DMS53 (cell line): ENCODE results near the gene ZNF598.

Experiments used
- DNase-seq: peaks from one replicate; lab custom pipeline; 2025; lab: John Stamatoyannopoulos, UW

Gene ZNF598

GRCh38 chr16:2006317-2006716, 3.3 kb downstream of the ZNF598 start:
- DNase-seq = no peak

GRCh38 chr16:2005646-2006045, 4.0 kb downstream of the ZNF598 start:
- no peak for DNase-seq

DNA sequence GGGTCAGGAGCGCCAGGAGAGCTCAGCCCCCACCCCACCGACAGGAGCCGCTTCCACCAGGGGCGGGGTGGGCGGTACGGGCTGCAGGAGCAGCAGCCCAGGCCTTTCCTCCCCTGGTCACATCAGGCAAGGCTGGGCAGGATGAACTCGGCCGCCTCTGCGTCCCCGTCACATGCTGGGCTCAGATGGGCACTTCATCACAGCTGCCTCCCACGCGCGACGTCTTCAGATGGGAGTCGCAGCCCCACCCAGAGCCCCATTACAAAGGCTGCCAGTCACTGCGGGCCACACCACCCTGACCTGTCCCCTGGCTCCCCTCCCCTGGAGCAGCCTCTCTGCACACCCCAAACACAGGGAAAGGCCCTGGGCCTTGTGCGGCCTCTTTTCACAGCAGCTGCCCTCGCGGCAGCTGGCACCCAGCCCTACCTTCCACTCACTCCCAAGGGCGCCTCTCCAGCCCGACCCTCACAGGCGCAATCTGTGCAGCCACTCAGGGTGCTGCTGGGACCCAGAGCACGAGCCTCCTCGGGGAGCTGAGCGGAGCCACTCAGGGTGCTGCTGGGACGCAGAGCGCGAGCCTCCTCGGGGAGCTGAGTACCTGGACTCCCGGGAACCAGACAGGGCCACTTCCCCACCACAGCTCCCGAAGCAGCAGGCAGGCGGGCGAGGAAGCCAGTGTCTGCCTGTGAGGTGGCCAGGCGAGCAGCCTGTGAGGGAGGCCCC, 4.7 kb downstream of the ZNF598 start:
- DNase-seq = peak; percentile 45

DNA sequence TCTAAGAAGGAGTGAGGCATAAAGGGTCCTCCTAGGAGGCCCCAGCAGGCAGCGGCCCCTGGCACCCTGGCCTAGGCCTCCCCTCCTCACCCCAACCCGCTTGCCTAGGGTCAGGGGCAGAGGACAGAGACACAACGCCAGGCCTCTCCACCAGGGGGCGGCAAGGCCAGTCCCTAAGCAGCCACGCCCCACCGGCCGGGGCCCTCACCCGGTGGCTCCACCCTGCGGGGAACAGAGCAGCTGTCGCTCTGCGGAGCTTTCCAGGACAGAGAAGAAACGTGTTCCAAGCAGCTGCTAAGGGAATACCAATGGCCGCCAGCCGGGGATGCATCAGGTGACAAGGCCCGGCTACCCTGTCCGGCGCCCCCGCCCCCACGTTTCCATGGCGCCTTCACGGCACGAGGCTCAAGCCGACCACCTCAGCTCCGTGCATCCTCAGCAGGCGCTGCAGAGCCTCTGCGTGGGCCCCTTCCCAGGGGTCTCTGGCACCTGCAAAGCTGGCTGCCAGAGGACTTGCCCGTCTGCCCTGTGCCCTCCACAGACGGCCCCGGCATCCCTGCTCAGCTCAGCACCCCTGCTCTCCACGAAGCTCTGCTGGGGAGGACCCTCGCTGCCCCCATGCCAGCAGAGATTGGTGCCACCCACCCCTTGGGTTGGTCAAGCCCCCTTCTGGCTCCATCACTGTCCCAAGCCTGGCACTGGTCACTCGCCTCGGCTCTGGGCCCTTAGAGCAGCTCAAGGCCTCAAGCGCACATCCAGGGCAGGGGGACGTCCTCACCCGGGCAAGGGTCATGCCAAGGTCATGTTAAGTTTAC, 5.6 kb downstream of the ZNF598 start:
- peak; percentile 97 for DNase-seq

GRCh38 chr16:2003231-2003826, 6.3 kb downstream of the ZNF598 start:
- no peak for DNase-seq

GRCh38 chr16:2002406-2003230, 7.0 kb downstream of the ZNF598 start:
- DNase-seq = no peak

- DNase-seq = no peak
Measured at GRCh38 chr16:2001456-2002355, 7.9 kb downstream of the ZNF598 start.

- DNase-seq = no peak
Measured at GRCh38 chr16:2001035-2001434, 8.6 kb downstream of the ZNF598 start.

DNA sequence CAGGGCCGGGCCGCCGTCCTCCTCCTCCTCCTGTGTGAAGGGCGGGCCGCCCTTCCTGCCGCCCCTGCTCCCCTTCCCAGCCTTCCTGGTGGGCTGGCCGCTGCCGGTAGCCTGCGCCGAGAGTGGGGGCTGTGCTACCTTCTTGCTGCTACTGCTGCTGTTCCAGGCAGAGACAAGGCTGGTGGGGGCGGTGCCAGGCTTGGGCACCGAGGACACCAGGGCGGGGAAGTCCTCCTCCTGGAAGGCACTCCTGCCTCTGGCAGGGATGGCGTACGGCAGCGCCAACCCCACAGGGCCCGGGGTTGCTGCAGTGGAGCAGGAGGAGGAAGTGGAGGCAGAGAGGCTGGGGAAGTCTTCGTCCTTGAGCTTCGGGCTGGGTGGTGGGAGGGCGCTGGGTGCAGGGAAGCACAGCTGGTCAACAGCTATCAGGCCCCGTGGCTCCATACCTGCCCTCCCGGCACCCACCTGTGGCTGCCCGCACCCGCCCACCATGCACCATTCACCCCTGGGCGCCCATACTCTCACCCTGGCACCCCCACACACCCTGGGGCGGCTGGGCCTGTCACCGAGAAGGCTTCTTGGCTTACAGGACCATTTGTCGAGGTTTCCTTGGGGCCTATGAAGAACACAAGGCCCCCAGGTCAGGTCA, 9.6 kb downstream of the ZNF598 start:
- no peak for DNase-seq

DNA sequence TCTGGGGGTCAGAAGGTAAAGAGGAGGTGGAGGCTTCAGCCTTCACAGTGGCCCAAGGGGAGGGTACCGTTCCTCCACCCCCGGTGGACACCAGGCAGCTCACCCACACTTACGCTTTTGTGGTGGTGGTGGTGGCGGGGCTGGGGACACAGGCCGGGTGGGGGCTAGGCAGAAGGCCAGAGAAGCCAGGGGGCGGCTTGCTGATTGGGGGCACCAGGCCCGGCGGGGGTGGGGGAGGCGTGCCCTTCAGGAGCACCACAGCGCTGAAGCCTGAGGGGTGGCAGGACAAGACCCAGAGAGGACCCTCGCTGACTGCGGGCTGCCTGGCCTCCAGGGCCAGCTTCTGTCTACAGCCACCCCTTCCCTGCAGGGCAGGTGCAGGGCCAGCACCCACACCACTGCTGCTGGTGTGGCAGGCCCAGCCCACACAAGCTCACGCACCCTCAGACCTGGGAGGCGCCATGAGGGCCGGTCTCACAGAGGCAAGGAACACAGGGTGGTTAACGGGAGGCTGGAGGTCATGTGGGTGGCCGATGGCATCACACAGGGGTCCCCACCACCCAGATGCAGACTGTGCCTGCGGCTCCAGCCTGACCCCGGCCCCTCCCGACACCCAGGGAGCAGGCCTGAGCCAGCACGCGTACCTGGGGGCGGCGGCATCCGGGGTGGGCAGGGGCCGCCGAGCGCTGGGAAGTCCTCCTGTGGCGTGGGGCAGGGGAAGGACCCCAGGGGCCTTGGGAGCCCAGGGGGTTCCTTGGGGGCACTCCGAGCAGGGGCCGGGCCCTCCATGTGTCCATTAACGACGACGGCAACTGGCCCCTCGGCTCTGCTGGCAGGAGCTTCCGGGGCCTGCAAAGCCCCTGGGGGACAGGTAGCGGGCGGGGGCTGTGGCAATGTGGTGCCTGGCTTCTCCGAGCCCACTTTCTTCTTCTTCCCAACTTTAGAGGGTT, 10.5 kb downstream of the ZNF598 start:
- no peak for DNase-seq

- DNase-seq = no peak
Measured at GRCh38 chr16:1998360-1998835, 11.2 kb downstream of the ZNF598 start.

- no peak for DNase-seq
Measured at GRCh38 chr16:1997494-1998359, 11.9 kb downstream of the ZNF598 start.

- DNase-seq = peak; percentile 81
Measured at GRCh38 chr16:1993731-1994131, 15.9 kb downstream of the ZNF598 start.

GRCh38 chr16:1992704-1993317, 16.8 kb downstream of the ZNF598 start:
- no peak for DNase-seq

DNA sequence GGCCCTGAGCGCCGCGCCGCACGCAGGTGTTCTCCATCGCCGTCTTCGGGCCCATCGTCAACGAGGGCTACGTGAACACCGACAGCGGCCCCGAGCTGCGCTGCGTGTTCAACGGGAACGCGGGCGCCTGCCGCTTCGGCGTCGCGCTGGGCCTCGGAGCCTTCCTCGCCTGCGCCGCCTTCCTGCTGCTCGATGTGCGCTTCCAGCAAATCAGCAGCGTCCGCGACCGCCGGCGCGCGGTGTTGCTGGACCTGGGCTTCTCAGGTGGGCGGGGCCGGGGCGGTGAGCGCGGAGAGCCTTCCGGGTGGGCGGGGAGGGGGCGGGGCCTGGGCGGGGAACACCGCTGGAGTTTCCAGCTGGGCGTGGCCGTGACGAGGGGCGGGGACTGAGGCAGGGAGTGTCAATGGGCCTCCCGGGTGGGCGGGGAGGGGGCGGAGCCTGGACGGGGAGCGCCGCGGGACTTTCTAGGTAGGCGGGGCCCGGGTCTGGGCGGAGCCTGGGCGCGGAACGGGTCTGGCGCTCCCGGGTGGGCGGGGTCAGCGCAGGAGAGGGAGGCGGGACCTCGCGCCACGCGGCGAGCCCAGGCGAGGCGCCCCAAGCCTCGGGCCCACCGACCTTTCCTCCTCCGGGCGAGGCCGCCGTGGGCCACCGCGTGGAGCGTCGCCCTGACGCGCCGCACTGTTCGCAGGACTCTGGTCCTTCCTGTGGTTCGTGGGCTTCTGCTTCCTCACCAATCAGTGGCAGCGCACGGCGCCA, 17.5 kb downstream of the ZNF598 start:
- DNase-seq = peak; percentile 96

GRCh38 chr16:1991588-1991947, 18.1 kb downstream of the ZNF598 start:
- no peak for DNase-seq

GRCh38 chr16:1991135-1991551, 18.5 kb downstream of the ZNF598 start:
- peak; percentile 84 for DNase-seq
